HG03025 (cell line): ENCODE data around the gene OPRD1.

ENCODE experiments used
- ATAC-seq: cut with Tn5 transposase; IDR thresholded peaks from one replicate; pipeline ENCODE4 v1.9.1; 2021; ENCODE audit warnings: mild to moderate bottlenecking, moderate library complexity; ENCODE audit not compliant: unreplicated experiment, low FRiP score

The OPRD1 gene

GRCh38 chr1:28900562-28900961 is 88.6 kb downstream of the OPRD1 start:
- ATAC-seq = no peak

DNA sequence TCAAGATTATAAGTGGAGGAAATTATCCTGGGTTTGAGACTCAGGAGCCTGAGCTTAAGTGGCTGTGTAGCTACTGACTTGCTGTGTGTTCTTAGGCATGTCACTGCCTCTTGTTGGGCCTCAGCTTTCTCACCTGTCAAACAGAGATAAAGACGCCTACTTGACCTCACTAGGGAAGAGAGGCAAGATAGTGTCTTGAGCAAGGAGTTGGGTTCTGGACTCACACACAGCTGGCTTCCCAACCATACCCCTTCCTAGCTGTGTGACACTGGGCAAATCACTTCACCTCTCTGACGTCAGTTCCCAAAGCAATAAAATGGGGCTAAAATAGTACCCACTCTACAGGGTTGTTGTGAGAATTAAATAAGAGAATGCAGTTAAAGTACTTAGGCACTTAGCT is 90.8 kb downstream of the OPRD1 start:
- no peak for ATAC-seq

- no peak for ATAC-seq
These were observed 94.1 kb downstream of the OPRD1 start for GRCh38 chr1:28905921-28906666.

DNA sequence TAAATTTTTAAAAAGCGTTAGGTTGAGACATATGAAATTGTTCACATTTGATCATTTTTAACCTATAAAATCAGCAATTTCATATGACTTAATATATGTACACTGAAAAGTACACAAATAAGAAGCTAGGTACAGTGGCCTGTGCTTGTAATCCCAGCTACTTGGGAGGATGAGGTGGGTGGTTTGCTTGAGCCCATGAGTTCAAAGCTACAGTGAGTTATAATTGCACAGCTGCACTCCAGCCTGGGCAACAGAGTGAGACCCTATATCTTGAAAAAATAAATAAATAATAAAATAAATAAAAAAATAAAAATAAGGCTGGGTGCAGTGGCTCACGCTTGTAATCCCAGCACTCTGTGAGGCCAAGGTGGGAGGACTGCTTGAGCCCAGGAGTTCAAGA is 97.2 kb downstream of the OPRD1 start:
- no peak for ATAC-seq

GRCh38 chr1:28910379-28911115 is 98.6 kb downstream of the OPRD1 start:
- no peak for ATAC-seq

DNA sequence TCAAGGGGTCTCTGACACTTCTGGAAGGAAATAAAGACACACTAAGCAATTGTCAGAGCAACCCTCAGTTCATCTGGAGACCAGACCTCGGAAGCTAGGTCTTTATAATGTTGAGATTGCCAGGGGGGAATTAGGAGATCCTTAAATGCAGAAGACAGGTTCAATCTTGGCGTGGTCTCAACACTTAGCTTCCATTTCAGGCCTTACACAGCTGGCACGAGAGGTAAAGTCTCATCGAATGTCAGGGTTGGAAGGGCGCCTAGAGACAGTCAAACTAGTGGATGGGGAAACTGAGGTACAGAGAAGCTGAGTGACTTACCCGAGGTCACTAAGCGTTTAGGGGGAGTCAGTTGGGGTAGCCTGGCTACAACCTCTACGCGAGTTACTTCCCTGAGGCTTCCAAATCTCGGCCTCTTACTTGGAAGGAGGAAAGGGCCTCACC is 101.8 kb downstream of the OPRD1 start:
- ATAC-seq = no peak

- ATAC-seq = peak; percentile 82
These were observed 102.5 kb downstream of the OPRD1 start, which contains the start of gene EPB41 for GRCh38 chr1:28914228-28915030. Gene EPB41 (plus strand): TSS chr1:28914569. CDS start chr1:28987438, 72,869 bp downstream.

DNA sequence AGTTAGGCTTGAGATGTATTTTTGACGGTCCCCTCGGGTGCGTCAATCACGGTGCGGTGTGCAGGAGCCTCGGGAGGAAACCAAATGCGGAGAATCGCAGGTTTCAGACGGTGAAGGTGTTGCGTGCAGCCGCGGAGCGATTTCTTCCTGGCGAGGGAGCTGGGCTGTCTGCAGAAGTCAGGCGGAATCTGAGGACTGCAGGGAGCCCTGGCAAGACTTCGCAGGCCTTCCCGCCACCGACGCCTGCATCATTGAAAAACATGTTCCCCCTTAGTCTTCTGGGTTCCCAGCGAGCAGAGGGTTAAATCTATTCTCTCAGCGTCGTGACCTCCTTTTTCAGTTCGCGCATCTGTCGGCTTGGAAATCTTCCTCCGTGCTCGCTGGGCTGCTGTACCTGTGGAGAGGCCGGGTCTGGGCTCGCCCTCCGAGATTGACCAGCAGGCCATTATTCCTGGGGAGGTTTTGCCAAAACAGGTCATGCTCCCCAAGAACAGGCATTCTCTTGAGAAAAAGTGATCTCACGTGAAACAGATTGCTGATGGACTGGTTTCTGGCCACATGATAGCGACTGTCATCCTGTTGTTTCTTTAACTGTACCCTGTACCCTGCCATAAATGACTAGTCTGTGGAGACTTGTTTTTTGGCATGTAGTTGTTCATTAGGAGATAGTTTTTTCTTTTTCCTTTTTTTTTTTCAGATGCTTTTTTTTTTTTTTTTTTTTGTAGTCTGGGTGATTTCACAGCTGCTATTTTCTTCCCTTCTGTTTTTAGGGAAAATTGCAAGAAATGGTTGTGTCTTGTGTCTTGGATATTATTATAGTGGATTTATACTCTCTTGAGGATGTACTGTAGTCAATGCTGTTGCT is 103.3 kb downstream of the OPRD1 start:
- ATAC-seq = peak; percentile 12

DNA sequence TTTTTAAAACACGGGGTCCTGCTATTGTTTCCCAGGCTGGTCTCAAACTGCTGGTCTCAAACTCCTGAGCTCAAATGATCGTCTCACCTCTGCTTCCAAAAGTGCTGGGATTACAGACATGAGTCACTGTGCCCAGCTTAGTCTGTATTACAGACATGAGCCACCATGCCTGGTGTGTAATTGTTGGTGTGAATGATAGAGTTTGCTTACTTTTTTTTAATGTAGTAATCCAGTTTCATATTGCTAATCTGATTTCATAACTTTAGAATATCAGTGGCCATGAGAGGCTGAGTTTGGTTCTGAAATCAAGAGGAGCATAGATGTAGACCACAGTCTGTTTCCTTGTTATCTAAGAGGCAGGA is 105.8 kb downstream of the OPRD1 start:
- ATAC-seq = no peak
